HepG2 (cell line): ENCODE results near the gene HLF. TPM values are rescaled to one million over a fixed set of nuclear protein-coding genes. Genes with fewer than 3 reads are reported as not detected.
A peak's percentile ranks its signal among the peaks of the same experiment; 100 is the strongest.

ENCODE experiments used
- BCL6 ChIP-seq: IDR thresholded peaks from 2 replicates; pipeline ENCODE4 v1.6.1; 2016; ENCODE audit warnings: missing genetic modification reagents, missing compliant biosample characterization
- EP300 ChIP-seq, 3 experiments: sonication (generic) in 1 of 3; formaldehyde crosslinking in 1 of 3; IDR thresholded peaks; 2 replicates each; pipeline versions ENCODE4 v1.5.1 to v1.6.1; 2011 to 2020; ENCODE audit warnings: low read depth in 2 of 3, low read length in 2 of 3, borderline replicate concordance in 1 of 3, improper control_type of control experiment in 1 of 3, mild to moderate bottlenecking in 1 of 3, missing genetic modification reagents in 1 of 3, moderate library complexity in 1 of 3
- HOXA5 ChIP-seq: sonication (generic); formaldehyde crosslinking; IDR thresholded peaks from 2 replicates; pipeline ENCODE4 v1.4.0; 2020; ENCODE audit warnings: missing genetic modification reagents
- MYC ChIP-seq: sonication (generic); formaldehyde crosslinking; IDR thresholded peaks from 2 replicates; pipeline ENCODE4 v1.9.0; 2021; ENCODE audit warnings: missing genetic modification reagents, borderline replicate concordance
- NAIF1 ChIP-seq: sonication (generic); formaldehyde crosslinking; IDR thresholded peaks from 2 replicates; pipeline ENCODE4 v1.5.0; 2020; ENCODE audit warnings: mild to moderate bottlenecking, missing genetic modification reagents, borderline replicate concordance
- TARDBP ChIP-seq: sonication (generic); formaldehyde crosslinking; IDR thresholded peaks from 2 replicates; pipeline ENCODE4 v1.8.0; 2022; ENCODE audit warnings: mild to moderate bottlenecking, missing genetic modification reagents
- TCF12 ChIP-seq, 2 experiments: fragments of 450-650 bp in 1 of 2; sonication (generic) in 1 of 2; formaldehyde crosslinking in 1 of 2; IDR thresholded peaks; 2 replicates each; pipeline versions ENCODE4 v1.6.1 to v1.8.0; 2017 to 2022; ENCODE audit warnings: antibody characterized with exemption in 1 of 2, mild to moderate bottlenecking in 1 of 2, missing genetic modification reagents in 1 of 2, moderate library complexity in 1 of 2
- THAP11 ChIP-seq: IDR thresholded peaks from 2 replicates; pipeline ENCODE4 v1.6.1; 2016; ENCODE audit warnings: missing biosample characterization, missing genetic modification reagents
- ZBTB20 ChIP-seq: sonication (generic); formaldehyde crosslinking; IDR thresholded peaks from 2 replicates; pipeline ENCODE4 v1.8.1; 2023; ENCODE audit warnings: missing genetic modification reagents, low read depth, mild to moderate bottlenecking, borderline replicate concordance
- ZFP62 ChIP-seq: sonication (generic); formaldehyde crosslinking; IDR thresholded peaks from 2 replicates; pipeline ENCODE4 v1.4.0; 2020; ENCODE audit warnings: missing genetic modification reagents
- ZNF382 ChIP-seq: sonication (generic); formaldehyde crosslinking; IDR thresholded peaks from 2 replicates; pipeline ENCODE4 v1.5.0; 2020; ENCODE audit warnings: missing genetic modification reagents, mild to moderate bottlenecking, borderline replicate concordance
- polyA plus RNA-seq, 8 experiments: library from polyadenylated mRNA; depleted of rRNA in 3 of 8; stranded (reverse) in 7 of 8; unstranded in 1 of 8; fragments of >200 nt; fragmentation: Illumina TruSeq in 4 of 8; extraction: Trizol in 4 of 8; gene quantifications; 2 replicates each; pipeline versions ENCODE4 v1.2.1 to v1.2.3, GENCODE V29; 2011 to 2016; ENCODE audit warnings: low read depth in 4 of 8, missing spikeins in 1 of 8, mixed read lengths in 1 of 8; ENCODE audit not compliant: insufficient read depth in 1 of 8
- total RNA-seq, 5 experiments: library from RNA; depleted of rRNA; stranded (reverse); fragments of >200 nt; fragmentation: Illumina TruSeq; extraction: Trizol; gene quantifications; 2 replicates each; pipeline ENCODE4 v1.2.3, GENCODE V29; 2016; ENCODE audit warnings: low read depth in 1 of 5
- TF ChIP-seq, protein P1 (sequence below): sonication (generic); formaldehyde crosslinking; IDR thresholded peaks from 2 replicates; pipeline ENCODE4 v1.5.0; 2020; ENCODE audit warnings: mild to moderate bottlenecking, missing genetic modification reagents
- TF ChIP-seq, protein P2 (sequence below): fragments of 450-650 bp; IDR thresholded peaks from 2 replicates; pipeline ENCODE4 v1.6.1; 2016
- TF ChIP-seq, protein P3 (sequence below): sonication (generic); formaldehyde crosslinking; IDR thresholded peaks from 2 replicates; pipeline ENCODE4 v1.4.0; 2020; ENCODE audit warnings: low read depth, mild to moderate bottlenecking, missing genetic modification reagents
- TF ChIP-seq, protein P4 (sequence below): sonication (generic); formaldehyde crosslinking; IDR thresholded peaks from 2 replicates; pipeline ENCODE4 v1.4.0; 2020; ENCODE audit warnings: missing genetic modification reagents
- TF ChIP-seq, protein P5 (sequence below): sonication (generic); formaldehyde crosslinking; IDR thresholded peaks from 2 replicates; pipeline ENCODE4 v1.4.0; 2020; ENCODE audit warnings: low read depth, missing genetic modification reagents
- TF ChIP-seq, protein P6 (sequence below): sonication (generic); formaldehyde crosslinking; IDR thresholded peaks from 2 replicates; pipeline ENCODE4 v1.5.0; 2020; ENCODE audit warnings: missing genetic modification reagents

HLF gene
- total and polyA plus RNA-seq, 2 of the 13 experiments (the other 11 are each of a cell fraction or from before 2014, with no cell fraction given): 202 to 346 TPM

DNA sequence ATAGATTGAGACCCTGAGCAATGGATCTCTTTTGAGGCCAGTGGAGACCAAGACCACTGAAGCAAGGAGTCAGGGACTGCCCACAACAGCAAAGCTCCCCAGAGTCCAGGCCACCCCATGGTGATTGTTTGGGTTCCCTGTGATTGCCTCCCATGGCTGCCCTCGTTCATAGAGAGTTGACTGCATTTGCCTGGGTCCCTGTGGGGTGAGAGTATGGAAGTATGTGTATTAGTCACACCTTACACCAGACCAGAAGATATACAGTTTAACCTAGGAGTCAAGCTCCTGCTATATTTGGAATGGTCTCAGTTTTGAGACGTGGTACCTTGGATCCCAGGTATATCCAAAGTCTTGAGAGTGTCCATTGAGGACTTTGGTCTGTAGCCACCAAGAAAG is 20.2 kb downstream of the HLF start (continued):
- TF ChIP-seq, protein P1, sequence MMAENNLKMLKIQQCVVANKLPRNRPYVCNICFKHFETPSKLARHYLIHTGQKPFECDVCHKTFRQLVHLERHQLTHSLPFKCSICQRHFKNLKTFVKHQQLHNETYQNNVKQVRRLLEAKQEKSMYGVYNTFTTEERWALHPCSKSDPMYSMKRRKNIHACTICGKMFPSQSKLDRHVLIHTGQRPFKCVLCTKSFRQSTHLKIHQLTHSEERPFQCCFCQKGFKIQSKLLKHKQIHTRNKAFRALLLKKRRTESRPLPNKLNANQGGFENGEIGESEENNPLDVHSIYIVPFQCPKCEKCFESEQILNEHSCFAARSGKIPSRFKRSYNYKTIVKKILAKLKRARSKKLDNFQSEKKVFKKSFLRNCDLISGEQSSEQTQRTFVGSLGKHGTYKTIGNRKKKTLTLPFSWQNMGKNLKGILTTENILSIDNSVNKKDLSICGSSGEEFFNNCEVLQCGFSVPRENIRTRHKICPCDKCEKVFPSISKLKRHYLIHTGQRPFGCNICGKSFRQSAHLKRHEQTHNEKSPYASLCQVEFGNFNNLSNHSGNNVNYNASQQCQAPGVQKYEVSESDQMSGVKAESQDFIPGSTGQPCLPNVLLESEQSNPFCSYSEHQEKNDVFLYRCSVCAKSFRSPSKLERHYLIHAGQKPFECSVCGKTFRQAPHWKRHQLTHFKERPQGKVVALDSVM (CRISPR knock-in tag): no peak
- TF ChIP-seq ZNF382 (CRISPR knock-in tag) (no peak), EP300 (IDR thresholded peaks at IDR 0.05; ENCODE audit: low read depth in 2 of 2, low read length in 2 of 2) (no peak), EP300 (CRISPR knock-in tag; IDR thresholded peaks at IDR 0.05; ENCODE audit: borderline replicate concordance) (no peak), MYC (CRISPR knock-in tag) (no peak), HOXA5 (CRISPR knock-in tag) (0 out of 2 replicates have a peak, but pooled peaks have one; percentile 28), BCL6 (CRISPR knock-in tag) (no peak; the same call in 1 of the 2 replicates), ZBTB20 (no peak), NAIF1 (CRISPR knock-in tag) (no peak; the same call in 1 of the 2 replicates), TARDBP (no peak), THAP11 (CRISPR knock-in tag) (no peak), ZFP62 (CRISPR knock-in tag) (no peak), TCF12 (IDR thresholded peaks at IDR 0.05) (no peak), TCF12 (CRISPR knock-in tag; IDR thresholded peaks at IDR 0.05) (no peak)
- TF ChIP-seq, protein P2, sequence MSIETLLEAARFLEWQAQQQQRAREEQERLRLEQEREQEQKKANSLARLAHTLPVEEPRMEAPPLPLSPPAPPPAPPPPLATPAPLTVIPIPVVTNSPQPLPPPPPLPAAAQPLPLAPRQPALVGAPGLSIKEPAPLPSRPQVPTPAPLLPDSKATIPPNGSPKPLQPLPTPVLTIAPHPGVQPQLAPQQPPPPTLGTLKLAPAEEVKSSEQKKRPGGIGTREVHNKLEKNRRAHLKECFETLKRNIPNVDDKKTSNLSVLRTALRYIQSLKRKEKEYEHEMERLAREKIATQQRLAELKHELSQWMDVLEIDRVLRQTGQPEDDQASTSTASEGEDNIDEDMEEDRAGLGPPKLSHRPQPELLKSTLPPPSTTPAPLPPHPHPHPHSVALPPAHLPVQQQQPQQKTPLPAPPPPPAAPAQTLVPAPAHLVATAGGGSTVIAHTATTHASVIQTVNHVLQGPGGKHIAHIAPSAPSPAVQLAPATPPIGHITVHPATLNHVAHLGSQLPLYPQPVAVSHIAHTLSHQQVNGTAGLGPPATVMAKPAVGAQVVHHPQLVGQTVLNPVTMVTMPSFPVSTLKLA: no peak
- TF ChIP-seq, protein P3, sequence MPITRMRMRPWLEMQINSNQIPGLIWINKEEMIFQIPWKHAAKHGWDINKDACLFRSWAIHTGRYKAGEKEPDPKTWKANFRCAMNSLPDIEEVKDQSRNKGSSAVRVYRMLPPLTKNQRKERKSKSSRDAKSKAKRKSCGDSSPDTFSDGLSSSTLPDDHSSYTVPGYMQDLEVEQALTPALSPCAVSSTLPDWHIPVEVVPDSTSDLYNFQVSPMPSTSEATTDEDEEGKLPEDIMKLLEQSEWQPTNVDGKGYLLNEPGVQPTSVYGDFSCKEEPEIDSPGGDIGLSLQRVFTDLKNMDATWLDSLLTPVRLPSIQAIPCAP: no peak
- TF ChIP-seq, protein P4, sequence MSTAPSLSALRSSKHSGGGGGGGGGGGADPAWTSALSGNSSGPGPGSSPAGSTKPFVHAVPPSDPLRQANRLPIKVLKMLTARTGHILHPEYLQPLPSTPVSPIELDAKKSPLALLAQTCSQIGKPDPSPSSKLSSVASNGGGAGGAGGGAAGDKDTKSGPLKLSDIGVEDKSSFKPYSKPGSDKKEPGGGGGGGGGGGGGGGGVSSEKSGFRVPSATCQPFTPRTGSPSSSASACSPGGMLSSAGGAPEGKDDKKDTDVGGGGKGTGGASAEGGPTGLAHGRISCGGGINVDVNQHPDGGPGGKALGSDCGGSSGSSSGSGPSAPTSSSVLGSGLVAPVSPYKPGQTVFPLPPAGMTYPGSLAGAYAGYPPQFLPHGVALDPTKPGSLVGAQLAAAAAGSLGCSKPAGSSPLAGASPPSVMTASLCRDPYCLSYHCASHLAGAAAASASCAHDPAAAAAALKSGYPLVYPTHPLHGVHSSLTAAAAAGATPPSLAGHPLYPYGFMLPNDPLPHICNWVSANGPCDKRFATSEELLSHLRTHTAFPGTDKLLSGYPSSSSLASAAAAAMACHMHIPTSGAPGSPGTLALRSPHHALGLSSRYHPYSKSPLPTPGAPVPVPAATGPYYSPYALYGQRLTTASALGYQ (CRISPR knock-in tag): no peak; the same call in 1 of the 2 replicates
- TF ChIP-seq, protein P5, sequence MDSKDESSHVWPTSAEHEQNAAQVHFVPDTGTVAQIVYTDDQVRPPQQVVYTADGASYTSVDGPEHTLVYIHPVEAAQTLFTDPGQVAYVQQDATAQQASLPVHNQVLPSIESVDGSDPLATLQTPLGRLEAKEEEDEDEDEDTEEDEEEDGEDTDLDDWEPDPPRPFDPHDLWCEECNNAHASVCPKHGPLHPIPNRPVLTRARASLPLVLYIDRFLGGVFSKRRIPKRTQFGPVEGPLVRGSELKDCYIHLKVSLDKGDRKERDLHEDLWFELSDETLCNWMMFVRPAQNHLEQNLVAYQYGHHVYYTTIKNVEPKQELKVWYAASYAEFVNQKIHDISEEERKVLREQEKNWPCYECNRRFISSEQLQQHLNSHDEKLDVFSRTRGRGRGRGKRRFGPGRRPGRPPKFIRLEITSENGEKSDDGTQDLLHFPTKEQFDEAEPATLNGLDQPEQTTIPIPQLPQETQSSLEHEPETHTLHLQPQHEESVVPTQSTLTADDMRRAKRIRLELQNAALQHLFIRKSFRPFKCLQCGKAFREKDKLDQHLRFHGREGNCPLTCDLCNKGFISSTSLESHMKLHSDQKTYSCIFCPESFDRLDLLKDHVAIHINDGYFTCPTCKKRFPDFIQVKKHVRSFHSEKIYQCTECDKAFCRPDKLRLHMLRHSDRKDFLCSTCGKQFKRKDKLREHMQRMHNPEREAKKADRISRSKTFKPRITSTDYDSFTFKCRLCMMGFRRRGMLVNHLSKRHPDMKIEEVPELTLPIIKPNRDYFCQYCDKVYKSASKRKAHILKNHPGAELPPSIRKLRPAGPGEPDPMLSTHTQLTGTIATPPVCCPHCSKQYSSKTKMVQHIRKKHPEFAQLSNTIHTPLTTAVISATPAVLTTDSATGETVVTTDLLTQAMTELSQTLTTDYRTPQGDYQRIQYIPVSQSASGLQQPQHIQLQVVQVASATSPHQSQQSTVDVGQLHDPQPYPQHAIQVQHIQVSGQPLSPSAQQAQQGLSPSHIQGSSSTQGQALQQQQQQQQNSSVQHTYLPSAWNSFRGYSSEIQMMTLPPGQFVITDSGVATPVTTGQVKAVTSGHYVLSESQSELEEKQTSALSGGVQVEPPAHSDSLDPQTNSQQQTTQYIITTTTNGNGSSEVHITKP (CRISPR knock-in tag): no peak
- TF ChIP-seq, protein P6, sequence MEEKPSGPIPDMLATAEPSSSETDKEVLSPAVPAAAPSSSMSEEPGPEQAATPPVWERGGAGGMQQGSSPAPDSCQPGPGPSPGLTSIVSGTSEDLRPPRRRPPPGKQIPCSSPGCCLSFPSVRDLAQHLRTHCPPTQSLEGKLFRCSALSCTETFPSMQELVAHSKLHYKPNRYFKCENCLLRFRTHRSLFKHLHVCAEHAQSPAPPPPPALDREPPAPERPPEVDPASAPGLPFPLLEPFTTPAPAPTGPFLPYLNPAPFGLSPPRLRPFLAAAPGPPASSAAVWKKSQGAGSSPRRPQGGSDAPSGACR (CRISPR knock-in tag): no peak
